Measurements from ENCODE around the gene SIM1.

DNA sequence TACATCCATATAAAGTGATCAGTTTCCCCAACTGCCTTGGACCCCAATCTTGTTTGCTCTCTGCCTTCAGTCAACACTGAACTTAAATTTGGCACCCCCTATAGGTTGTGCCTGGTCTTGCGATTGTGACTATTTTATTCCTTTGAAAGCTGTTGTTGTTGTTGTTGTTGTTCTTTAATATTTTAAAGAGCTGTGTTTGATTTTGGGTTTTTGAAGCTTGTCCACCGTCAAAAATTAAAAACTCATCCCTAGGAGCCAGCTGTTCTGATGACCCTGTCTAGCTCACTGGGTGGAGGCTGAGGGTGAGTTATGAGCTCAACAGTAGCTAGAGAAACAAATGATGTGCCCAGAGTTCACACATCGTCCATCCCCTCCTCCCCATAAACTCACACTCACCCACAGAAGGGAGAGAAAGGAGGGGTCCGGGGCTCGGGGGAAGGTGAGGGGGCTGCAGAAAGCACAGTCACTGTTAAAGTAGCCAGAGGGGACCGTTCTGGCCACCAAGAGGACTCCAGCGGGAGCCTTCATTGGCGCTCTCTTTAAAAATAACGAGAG lies 4.0 kb downstream of the SIM1 start:
- TF ChIP-seq, protein P1, sequence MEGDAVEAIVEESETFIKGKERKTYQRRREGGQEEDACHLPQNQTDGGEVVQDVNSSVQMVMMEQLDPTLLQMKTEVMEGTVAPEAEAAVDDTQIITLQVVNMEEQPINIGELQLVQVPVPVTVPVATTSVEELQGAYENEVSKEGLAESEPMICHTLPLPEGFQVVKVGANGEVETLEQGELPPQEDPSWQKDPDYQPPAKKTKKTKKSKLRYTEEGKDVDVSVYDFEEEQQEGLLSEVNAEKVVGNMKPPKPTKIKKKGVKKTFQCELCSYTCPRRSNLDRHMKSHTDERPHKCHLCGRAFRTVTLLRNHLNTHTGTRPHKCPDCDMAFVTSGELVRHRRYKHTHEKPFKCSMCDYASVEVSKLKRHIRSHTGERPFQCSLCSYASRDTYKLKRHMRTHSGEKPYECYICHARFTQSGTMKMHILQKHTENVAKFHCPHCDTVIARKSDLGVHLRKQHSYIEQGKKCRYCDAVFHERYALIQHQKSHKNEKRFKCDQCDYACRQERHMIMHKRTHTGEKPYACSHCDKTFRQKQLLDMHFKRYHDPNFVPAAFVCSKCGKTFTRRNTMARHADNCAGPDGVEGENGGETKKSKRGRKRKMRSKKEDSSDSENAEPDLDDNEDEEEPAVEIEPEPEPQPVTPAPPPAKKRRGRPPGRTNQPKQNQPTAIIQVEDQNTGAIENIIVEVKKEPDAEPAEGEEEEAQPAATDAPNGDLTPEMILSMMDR (IDR thresholded peaks at IDR 0.05; ENCODE audit: low read depth, low read length), result peak; percentile 29
- TF ChIP-seq EZH2phosphoT487 (IDR thresholded peaks at IDR 0.05; ENCODE audit: low read depth), result no peak

Data from OCI-LY3 (cell line).